Body of pancreas (tissue), 4 donors: Measurements from ENCODE around the gene KIF26A. TPM values are rescaled to one million over a fixed set of nuclear protein-coding genes. Genes with fewer than 3 reads are reported as not detected.

Experiments
- ATAC-seq: fragments of 150-250 bp; one replicate; pipeline ENCODE4 v1.9.1; 2016
- DNase-seq, 4 donors: peaks; one replicate each; pipeline ENCODE4 v3.0.0-alpha.2; 2019
- H3K27ac ChIP-seq, 4 donors: fragments of 200-600 bp; sonication (generic); 1 replicate in 3 of 4; 2 replicates in 1 of 4; pipeline versions ENCODE4 v1.5.1 to v1.6.1; 2016 to 2019; ENCODE audit warnings: mild to moderate bottlenecking in 1 of 4, mixed read lengths in 1 of 4, moderate library complexity in 1 of 4
- H3K27me3 ChIP-seq, 2 donors: fragments of 200-600 bp; sonication (generic); one replicate each; pipeline ENCODE4 v1.6.0; 2016; ENCODE audit warnings: mild to moderate bottlenecking in 1 of 2
- H3K36me3 ChIP-seq, 2 donors: fragments of 200-600 bp; sonication (generic); replicated peaks in 1 of 2; 2 replicates each; pipeline ENCODE4 v1.5.1; 2016; ENCODE audit warnings: low read depth in 2 of 2; ENCODE audit not compliant: insufficient read depth in 1 of 2
- H3K4me1 ChIP-seq: fragments of 200-600 bp; sonication (generic); one replicate; pipeline ENCODE4 v1.6.0; 2016
- H3K4me3 ChIP-seq, 2 donors: fragments of 200-600 bp; sonication (generic); 1 replicate in 1 of 2; 2 replicates in 1 of 2; pipeline ENCODE4 v1.5.1; 2016 to 2019
- H3K9me3 ChIP-seq, 3 donors: fragments of 200-600 bp; sonication (generic); 1 replicate in 2 of 3; 2 replicates in 1 of 3; pipeline ENCODE4 v1.5.1; 2016
- POLR2A ChIP-seq, 3 donors: fragments of 450-650 bp; IDR thresholded peaks; one replicate each; pipeline ENCODE4 v1.6.1; 2016; ENCODE audit warnings: antibody characterized with exemption in 3 of 3, mild to moderate bottlenecking in 2 of 3
- WGBS, 2 donors: methylation state at CpG; one replicate each; pipeline ENCODE4 v1.1.5; 2017; 5-methylcytosine and 5-hydroxymethylcytosine counted together
- intact Hi-C: fragments of 100-400 bp; cut with DNase I; formaldehyde crosslinking; loops from one replicate; pipeline ENCODE4 v1.15.1; 2023
- total RNA-seq, 2 donors: library from RNA; depleted of rRNA; stranded (reverse); fragments of >200 nt; gene quantifications; one replicate each; pipeline ENCODE4 v1.1.0, GENCODE V29; 2016
- TF ChIP-seq, protein P1 (sequence below), 7 experiments: fragments of 450-650 bp in 4 of 7; fragments of 200-600 bp in 3 of 7; sonication (generic) in 3 of 7; IDR thresholded peaks; one replicate each; pipeline ENCODE4 v1.5.1; 2016 to 2019; ENCODE audit warnings: antibody characterized with exemption in 7 of 7

The KIF26A gene
- total RNA-seq, 2 donors from 2014 or later = 14.8 to 17.1 TPM

- 68 to 72% methylated on average over 10 to 20 of the region's 20 CpGs for WGBS, 2 donors
- no peak overlapping the region for H3K27ac ChIP-seq
- no peaks in the 10 kb centered on the region for H3K36me3 ChIP-seq
- no peaks in the 10 kb centered on the region for H3K27me3 ChIP-seq
- no peak overlapping the region for H3K4me3 ChIP-seq
- ATAC-seq (no peak), DNase-seq (no peak)
- H3K9me3 ChIP-seq = no peaks in the 10 kb centered on the region
- H3K4me1 ChIP-seq = no peaks in the 10 kb centered on the region
- intact Hi-C loops = no loop called here
- TF ChIP-seq, protein P1, sequence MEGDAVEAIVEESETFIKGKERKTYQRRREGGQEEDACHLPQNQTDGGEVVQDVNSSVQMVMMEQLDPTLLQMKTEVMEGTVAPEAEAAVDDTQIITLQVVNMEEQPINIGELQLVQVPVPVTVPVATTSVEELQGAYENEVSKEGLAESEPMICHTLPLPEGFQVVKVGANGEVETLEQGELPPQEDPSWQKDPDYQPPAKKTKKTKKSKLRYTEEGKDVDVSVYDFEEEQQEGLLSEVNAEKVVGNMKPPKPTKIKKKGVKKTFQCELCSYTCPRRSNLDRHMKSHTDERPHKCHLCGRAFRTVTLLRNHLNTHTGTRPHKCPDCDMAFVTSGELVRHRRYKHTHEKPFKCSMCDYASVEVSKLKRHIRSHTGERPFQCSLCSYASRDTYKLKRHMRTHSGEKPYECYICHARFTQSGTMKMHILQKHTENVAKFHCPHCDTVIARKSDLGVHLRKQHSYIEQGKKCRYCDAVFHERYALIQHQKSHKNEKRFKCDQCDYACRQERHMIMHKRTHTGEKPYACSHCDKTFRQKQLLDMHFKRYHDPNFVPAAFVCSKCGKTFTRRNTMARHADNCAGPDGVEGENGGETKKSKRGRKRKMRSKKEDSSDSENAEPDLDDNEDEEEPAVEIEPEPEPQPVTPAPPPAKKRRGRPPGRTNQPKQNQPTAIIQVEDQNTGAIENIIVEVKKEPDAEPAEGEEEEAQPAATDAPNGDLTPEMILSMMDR (IDR thresholded peaks at IDR 0.05) = no peak
- no peak for TF ChIP-seq POLR2A (IDR thresholded peaks at IDR 0.05)
Observed at GRCh38 chr14:104192146-104192882, 53.9 kb downstream of the KIF26A start.

DNA sequence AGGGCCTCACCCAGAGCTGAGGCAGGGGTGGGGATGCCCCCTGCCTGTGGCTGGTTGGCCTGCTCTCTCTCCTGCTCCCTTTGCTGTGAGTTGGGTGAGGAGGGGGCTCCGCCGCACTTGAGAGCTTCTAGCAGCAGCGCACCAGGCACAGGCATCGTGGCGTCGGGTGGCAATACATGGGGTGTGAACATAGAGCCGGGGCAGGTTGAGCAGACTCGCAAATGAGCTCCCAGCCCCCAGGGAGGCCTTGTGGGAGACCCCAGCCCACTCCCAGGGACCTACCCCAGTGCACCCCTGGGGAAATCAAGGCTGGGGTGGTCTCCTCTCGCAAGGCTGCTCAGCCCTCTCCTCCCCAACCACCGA lies 54.5 kb downstream of the KIF26A start:
- Histone ChIP-seq H3K27me3 (no peaks in the 10 kb centered on the region), H3K4me3 (no peak overlapping the region), H3K27ac (no peak overlapping the region), H3K36me3 (no peaks in the 10 kb centered on the region), H3K9me3 (no peaks in the 10 kb centered on the region), H3K4me1 (no peaks in the 10 kb centered on the region)
- no peak for ATAC-seq
- DNase-seq = no peak
- intact Hi-C loops = no loop called here
- WGBS, 2 donors = 81 to 100% methylated on average over 1 to 8 of the region's 10 CpGs
- TF ChIP-seq, protein P1 (IDR thresholded peaks at IDR 0.05) = no peak
- TF ChIP-seq POLR2A (IDR thresholded peaks at IDR 0.05) = no peak

DNA sequence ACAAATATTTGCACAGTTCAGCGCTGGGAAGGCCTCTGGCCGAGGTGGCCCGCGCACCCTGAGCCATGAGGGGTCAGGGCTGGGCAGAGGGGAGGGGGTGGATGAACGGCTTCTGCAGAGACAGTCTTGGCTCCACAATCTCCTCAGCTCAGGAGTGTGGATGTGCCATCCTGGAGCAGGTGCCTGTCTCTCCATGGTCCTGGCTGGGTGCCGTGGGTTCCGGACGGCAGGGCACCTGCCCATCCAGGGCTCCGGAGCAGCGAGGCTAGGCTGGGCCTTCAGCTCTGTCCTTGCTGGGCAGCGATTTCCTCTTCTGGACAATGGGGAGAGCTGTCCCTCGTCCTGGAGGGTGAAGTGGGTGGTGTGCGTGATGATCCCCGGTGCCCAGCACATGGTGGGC lies 55.6 kb downstream of the KIF26A start:
- no peaks in the 10 kb centered on the region for H3K27me3 ChIP-seq
- WGBS, 2 donors = 68 to 83% methylated on average over 4 to 14 of the region's 14 CpGs
- H3K9me3 ChIP-seq = no peaks in the 10 kb centered on the region
- intact Hi-C loops = no loop called here
- DNase-seq (no peak), ATAC-seq (no peak)
- H3K27ac ChIP-seq = no peak overlapping the region
- H3K4me3 ChIP-seq = no peak overlapping the region
- H3K4me1 ChIP-seq = no peaks in the 10 kb centered on the region
- H3K36me3 ChIP-seq = no peaks in the 10 kb centered on the region
- TF ChIP-seq, protein P1 (IDR thresholded peaks at IDR 0.05) = no peak
- TF ChIP-seq POLR2A (IDR thresholded peaks at IDR 0.05) = no peak

DNA sequence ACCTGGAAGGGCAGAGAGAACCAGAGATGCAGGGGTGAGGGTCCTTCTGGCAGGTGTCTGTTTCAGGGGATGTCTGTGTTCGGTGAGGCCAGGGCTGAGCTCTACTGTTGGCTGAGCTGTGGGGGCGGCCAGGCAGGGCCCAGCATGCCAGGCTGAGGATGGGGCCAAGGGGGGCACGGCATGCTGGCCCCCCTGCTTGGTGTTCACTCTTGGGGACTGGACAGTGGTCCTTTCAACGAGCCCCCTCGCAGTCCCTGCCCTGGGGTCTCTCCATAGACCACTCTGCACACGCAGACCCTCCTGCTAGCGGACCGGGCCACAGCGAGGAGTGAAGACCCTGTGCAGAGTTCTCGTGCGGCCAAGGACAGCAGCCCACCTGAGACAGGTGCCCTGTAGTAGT lies 56.3 kb downstream of the KIF26A start:
- Histone ChIP-seq H3K27ac (no peak overlapping the region), H3K4me1 (no peaks in the 10 kb centered on the region), H3K36me3 (no peaks in the 10 kb centered on the region), H3K9me3 (no peaks in the 10 kb centered on the region), H3K27me3 (no peaks in the 10 kb centered on the region), H3K4me3 (no peak overlapping the region)
- intact Hi-C loops = no loop called here
- ATAC-seq = no peak
- WGBS, 2 donors = 80 to 90% methylated on average over 2 to 9 of the region's 11 CpGs
- DNase-seq = no peak
- no peak for TF ChIP-seq POLR2A (IDR thresholded peaks at IDR 0.05)
- TF ChIP-seq, protein P1 (IDR thresholded peaks at IDR 0.05) = no peak

- DNase-seq = no peak
- no peak for ATAC-seq
Observed at GRCh38 chr14:104195361-104195760, 57.0 kb downstream of the KIF26A start.

More at GRCh38 chr14:104195361-104195760, 57.0 kb downstream of the KIF26A start:
- no peaks in the 10 kb centered on the region for H3K9me3 ChIP-seq
- TF ChIP-seq POLR2A (IDR thresholded peaks at IDR 0.05) = no peak
- TF ChIP-seq, protein P1 (IDR thresholded peaks at IDR 0.05) = no peak
- no peaks in the 10 kb centered on the region for H3K4me1 ChIP-seq
- intact Hi-C loops = no loop called here
- H3K36me3 ChIP-seq = no peaks in the 10 kb centered on the region
- H3K4me3 ChIP-seq = no peak overlapping the region
- 84 to 87% methylated on average over 13 to 16 of the region's 16 CpGs for WGBS, 2 donors
- H3K27ac ChIP-seq = no peak overlapping the region
- no peaks in the 10 kb centered on the region for H3K27me3 ChIP-seq
